DOHH2 (cell line): ENCODE results near the gene ZBTB1.
"Not testable (repeated sequence)": the region's sequence is repeated elsewhere in the genome, so short reads cannot be mapped to it uniquely, and the experiment has no call there.

ENCODE experiments used
- H3F3A ChIP-seq: fragments of 200-600 bp; sonication (generic), shearing (Covaris generic); 2 replicates; pipeline ENCODE4 v1.6.0; 2016; ENCODE audit warnings: antibody characterized with exemption, mild to moderate bottlenecking; ENCODE audit not compliant: control insufficient read depth, insufficient read depth
- H3K27ac ChIP-seq: fragments of 200-600 bp; sonication (generic); 2 replicates; pipeline ENCODE4 v1.5.1; 2014; ENCODE audit warnings: low read depth, mild to moderate bottlenecking, low read length, moderate library complexity
- H3K27me3 ChIP-seq: fragments of 200-600 bp; sonication (generic); 2 replicates; pipeline ENCODE4 v1.6.1; 2014; ENCODE audit warnings: mild to moderate bottlenecking, low read length, mixed read lengths; ENCODE audit not compliant: control insufficient read depth
- H3K36me3 ChIP-seq: fragments of 200-600 bp; sonication (generic); 2 replicates; pipeline ENCODE4 v1.6.1; 2014; ENCODE audit warnings: mild to moderate bottlenecking, low read length, moderate library complexity, mixed read lengths; ENCODE audit not compliant: control insufficient read depth
- H3K4me1 ChIP-seq: fragments of 200-600 bp; sonication (generic); 2 replicates; pipeline ENCODE4 v1.6.1; 2014; ENCODE audit warnings: mild to moderate bottlenecking, low read length, mixed read lengths; ENCODE audit not compliant: control insufficient read depth
- H3K4me2 ChIP-seq: fragments of 200-600 bp; sonication (generic); 2 replicates; pipeline ENCODE4 v1.6.0; 2014; ENCODE audit warnings: mild to moderate bottlenecking, low read length, moderate library complexity
- H3K4me3 ChIP-seq: fragments of 200-600 bp; sonication (generic); 2 replicates; pipeline ENCODE4 v1.5.1; 2014; ENCODE audit warnings: mild to moderate bottlenecking, low read length, mixed read lengths
- H3K79me2 ChIP-seq: fragments of 200-600 bp; sonication (generic); 2 replicates; pipeline ENCODE4 v1.6.1; 2014; ENCODE audit warnings: mild to moderate bottlenecking, low read length, mixed read lengths; ENCODE audit not compliant: control insufficient read depth
- H3K9me2 ChIP-seq: fragments of 200-600 bp; sonication (generic); replicated peaks from 2 replicates; pipeline ENCODE4 v1.6.1; 2014; ENCODE audit warnings: mild to moderate bottlenecking, low read length, mixed read lengths; ENCODE audit not compliant: control insufficient read depth
- H3K9me3 ChIP-seq: fragments of 200-600 bp; sonication (generic); 2 replicates; pipeline ENCODE4 v1.6.1; 2014; ENCODE audit warnings: antibody characterized with exemption, low read length, mixed read lengths; ENCODE audit not compliant: control insufficient read depth, insufficient read depth
- H4K20me1 ChIP-seq: fragments of 200-600 bp; sonication (generic); 2 replicates; pipeline ENCODE4 v1.6.0; 2014; ENCODE audit warnings: low read depth, mild to moderate bottlenecking, antibody characterized with exemption, low read length, moderate library complexity; ENCODE audit not compliant: control insufficient read depth, insufficient read depth
- CTCF ChIP-seq: fragments of 200-600 bp; sonication (generic); IDR thresholded peaks from one replicate; pipeline ENCODE4 v1.5.1; 2014; ENCODE audit warnings: antibody characterized with exemption, mild to moderate bottlenecking, low read depth, low read length; ENCODE audit not compliant: poor library complexity, severe bottlenecking
- EZH2phosphoT487 ChIP-seq: fragments of 200-600 bp; sonication (generic); IDR thresholded peaks from 2 replicates; pipeline ENCODE4 v1.6.1; 2017; ENCODE audit warnings: borderline replicate concordance, mild to moderate bottlenecking, antibody characterized with exemption, low read length, moderate library complexity, mixed read lengths

Gene ZBTB1

GRCh38 chr14:64562436-64562835 lies 57.9 kb downstream of the ZBTB1 start:
- Histone ChIP-seq H3K4me1 (no peaks in the 10 kb centered on the region), H3K27ac (no peak overlapping the region), H4K20me1 (no peaks in the 10 kb centered on the region), H3K36me3 (no peaks in the 10 kb centered on the region), H3K4me3 (no peak overlapping the region), H3K27me3 (peaks cover 14% of the 10 kb centered on the region), H3K9me2 (no peaks in the 10 kb centered on the region), H3K79me2 (no peaks in the 10 kb centered on the region), H3F3A (no peaks in the 10 kb centered on the region), H3K4me2 (no peak overlapping the region), H3K9me3 (no peaks in the 10 kb centered on the region)
- TF ChIP-seq EZH2phosphoT487 (no peak), CTCF (no peak)

GRCh38 chr14:64563696-64564095 lies 59.1 kb downstream of the ZBTB1 start:
- no peak overlapping the region for H3K4me2 ChIP-seq
- H3K9me2 ChIP-seq: no peaks in the 10 kb centered on the region
- no peak overlapping the region for H3K4me3 ChIP-seq
- H3K4me1 ChIP-seq: no peaks in the 10 kb centered on the region
- no peaks in the 10 kb centered on the region for H4K20me1 ChIP-seq
- TF ChIP-seq EZH2phosphoT487: no peak
- H3K9me3 ChIP-seq: no peaks in the 10 kb centered on the region
- peaks cover 17% of the 10 kb centered on the region for H3K27me3 ChIP-seq
- H3K36me3 ChIP-seq: no peaks in the 10 kb centered on the region
- H3K79me2 ChIP-seq: no peaks in the 10 kb centered on the region
- no peaks in the 10 kb centered on the region for H3F3A ChIP-seq
- no peak overlapping the region for H3K27ac ChIP-seq

- H3K27ac ChIP-seq: no peak overlapping the region
- no peak overlapping the region for H3K4me2 ChIP-seq
- H3K79me2 ChIP-seq: no peaks in the 10 kb centered on the region
- no peaks in the 10 kb centered on the region for H3K9me2 ChIP-seq
- no peaks in the 10 kb centered on the region for H4K20me1 ChIP-seq
- peaks cover 20% of the 10 kb centered on the region for H3K27me3 ChIP-seq
- no peaks in the 10 kb centered on the region for H3K36me3 ChIP-seq
- H3K4me3 ChIP-seq: no peak overlapping the region
- H3F3A ChIP-seq: no peaks in the 10 kb centered on the region
- H3K4me1 ChIP-seq: no peaks in the 10 kb centered on the region
- no peaks in the 10 kb centered on the region for H3K9me3 ChIP-seq
- TF ChIP-seq EZH2phosphoT487 (no peak), CTCF (no peak)
These were observed 62.1 kb downstream of the ZBTB1 start for GRCh38 chr14:64566651-64567122.

- TF ChIP-seq CTCF (no peak), EZH2phosphoT487 (no peak)
- Histone ChIP-seq H3K79me2 (no peaks in the 10 kb centered on the region), H3K4me1 (no peaks in the 10 kb centered on the region), H3K27me3 (peaks cover 16% of the 10 kb centered on the region), H4K20me1 (no peaks in the 10 kb centered on the region), H3K27ac (no peak overlapping the region), H3K4me2 (no peak overlapping the region), H3K36me3 (no peaks in the 10 kb centered on the region), H3K9me3 (no peaks in the 10 kb centered on the region), H3K4me3 (no peak overlapping the region), H3F3A (no peaks in the 10 kb centered on the region), H3K9me2 (no peaks in the 10 kb centered on the region)
These were observed 64.6 kb downstream of the ZBTB1 start for GRCh38 chr14:64569138-64569631.

GRCh38 chr14:64569646-64570045 lies 65.1 kb downstream of the ZBTB1 start:
- peaks cover 16% of the 10 kb centered on the region for H3K27me3 ChIP-seq
- H3K4me3 ChIP-seq, H3K36me3 ChIP-seq, H4K20me1 ChIP-seq, H3K79me2 ChIP-seq, H3K4me2 ChIP-seq, H3F3A ChIP-seq, H3K9me3 ChIP-seq, H3K27ac ChIP-seq, H3K9me2 ChIP-seq, H3K4me1 ChIP-seq: not testable (repeated sequence)
